Natural killer cell (primary cell): ENCODE measurements around the gene OBP2A. TPM values are rescaled to one million over a fixed set of nuclear protein-coding genes. Genes with fewer than 3 reads are reported as not detected.

ENCODE experiments used
- ATAC-seq, 3 donors: fragments of 150-1000 bp in 2 of 3; fragments of 200-7000 bp in 1 of 3; cut with Tn5 transposase; 1 replicate in 1 of 3; 2 replicates in 2 of 3; pipeline ENCODE4 v1.10.0; 2021; ENCODE audit warnings: mild to moderate bottlenecking in 2 of 3, moderate library complexity in 2 of 3
- DNase-seq, 2 donors: peaks; one replicate each; pipeline versions ENCODE4 v3.0.0 to v3.0.0-alpha.2; 2013 to 2021; ENCODE audit warnings: mixed read lengths in 1 of 2
- H3K27ac ChIP-seq: one replicate; pipeline ENCODE4 v1.5.1; 2013; ENCODE audit warnings: mild to moderate bottlenecking, low read length
- H3K27me3 ChIP-seq: one replicate; pipeline ENCODE4 v1.6.1; 2013; ENCODE audit warnings: low read length; ENCODE audit not compliant: control insufficient read depth, insufficient read depth
- H3K36me3 ChIP-seq: one replicate; pipeline ENCODE4 v1.6.1; 2013; ENCODE audit warnings: low read length; ENCODE audit not compliant: control insufficient read depth, insufficient read depth
- H3K4me1 ChIP-seq: one replicate; pipeline ENCODE4 v1.6.1; 2013; ENCODE audit warnings: low read length; ENCODE audit not compliant: control insufficient read depth, insufficient read depth
- H3K4me3 ChIP-seq: one replicate; pipeline ENCODE4 v1.5.1; 2013; ENCODE audit warnings: low read length
- H3K9me3 ChIP-seq: one replicate; pipeline ENCODE4 v1.6.1; 2013; ENCODE audit warnings: low read length; ENCODE audit not compliant: control insufficient read depth, insufficient read depth
- H3K27ac Mint-ChIP-seq, 2 donors: one replicate each; pipeline ENCODE4 v1.8.0; 2022; ENCODE audit warnings: mild to moderate bottlenecking in 2 of 2, mixed read lengths in 2 of 2, moderate library complexity in 1 of 2
- H3K27me3 Mint-ChIP-seq, 2 donors: one replicate each; pipeline ENCODE4 v1.8.0; 2022; ENCODE audit warnings: low read depth in 2 of 2, mixed read lengths in 2 of 2
- H3K36me3 Mint-ChIP-seq: one replicate; pipeline ENCODE4 v1.8.0; 2022; ENCODE audit warnings: mixed read lengths
- H3K4me1 Mint-ChIP-seq, 2 donors: one replicate each; pipeline ENCODE4 v1.8.0; 2022; ENCODE audit warnings: mixed read lengths in 2 of 2
- H3K4me3 Mint-ChIP-seq: one replicate; pipeline ENCODE4 v1.8.0; 2022; ENCODE audit warnings: mild to moderate bottlenecking, moderate library complexity, mixed read lengths
- H3K9me3 Mint-ChIP-seq, 2 donors: one replicate each; pipeline ENCODE4 v1.8.0; 2022; ENCODE audit warnings: mixed read lengths in 2 of 2
- CTCF ChIP-seq: fragments of 200-600 bp; IDR thresholded peaks from one replicate; pipeline ENCODE4 v1.8.0; 2022; ENCODE audit warnings: antibody characterized with exemption
- WGBS: methylation state at CpG from one replicate; pipeline ENCODE4 v1.1.7; 2013; ENCODE audit warnings: missing lambda C conversion rate; ENCODE audit not compliant: insufficient coverage; 5-methylcytosine and 5-hydroxymethylcytosine counted together
- intact Hi-C: fragments of 100-400 bp; cut with micrococcal nuclease; formaldehyde crosslinking; loops from one replicate; pipeline ENCODE4 v1.14.2; 2022
- total RNA-seq, 4 donors: library from RNA; stranded (reverse); fragments of 120-200 nt in 1 of 4; gene quantifications; one replicate each; pipeline versions ENCODE4 v1.2.3 to v1.2.4, GENCODE V29; 2013 to 2022

The OBP2A gene
- total RNA-seq, 3 donors from 2014 or later (not counting 1 experiment from before 2014, with no cell fraction given), result not detected

- TF ChIP-seq CTCF, result no peak
These were observed 5.5 kb downstream of the OBP2A start for GRCh38 chr9:135551456-135551855.

DNA sequence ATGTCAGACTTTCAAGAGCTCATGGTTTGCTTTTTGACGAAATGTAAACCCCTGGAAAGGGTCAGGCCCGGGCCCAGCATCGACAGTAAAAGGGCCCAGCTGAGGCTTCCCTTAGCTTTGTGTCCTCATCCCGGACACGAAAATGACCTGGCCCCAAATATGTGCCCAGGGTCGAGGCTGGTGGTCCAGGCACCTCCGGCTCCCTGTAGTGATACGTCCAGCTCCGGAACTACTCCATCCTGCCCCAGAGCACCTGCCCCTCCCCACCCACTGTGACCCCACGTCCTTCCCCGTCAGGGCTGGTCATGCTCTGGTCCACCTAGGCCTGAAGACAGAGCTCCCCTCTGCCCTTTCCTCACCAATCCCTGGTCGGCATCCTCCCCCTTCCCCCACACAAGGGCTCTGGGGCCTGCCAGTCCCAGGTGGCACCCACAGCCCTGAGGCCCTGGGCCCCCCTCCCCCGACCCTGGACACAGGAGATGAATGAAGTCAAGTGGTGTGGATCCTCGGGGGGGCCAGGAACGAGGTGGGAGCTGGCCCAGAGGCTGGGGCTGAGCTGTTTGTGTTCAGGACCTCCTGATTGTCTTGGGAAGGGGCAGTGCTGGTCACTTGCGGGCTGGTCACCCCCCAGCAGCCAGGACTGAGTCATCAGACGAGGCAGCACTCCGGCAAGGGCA is 6.2 kb downstream of the OBP2A start:
- TF ChIP-seq CTCF, result no peak

More at GRCh38 chr9:135551456-135551855, 5.5 kb downstream of the OBP2A start:
- no peak overlapping the region for H3K27ac ChIP-seq
- Mint-ChIP-seq H3K9me3 (no peaks in the 10 kb centered on the region), H3K4me1 (no peaks in the 10 kb centered on the region), H3K4me3 (no peak overlapping the region), H3K27me3 (peaks cover 0 to 4% of the 10 kb centered on the region in 2 donors), H3K36me3 (no peaks in the 10 kb centered on the region), H3K27ac (no peak overlapping the region)
- intact Hi-C loops, result no loop called here
- no peaks in the 10 kb centered on the region for H3K36me3 ChIP-seq
- no peak overlapping the region for H3K4me3 ChIP-seq
- ATAC-seq (no peak), DNase-seq (no peak)
- H3K4me1 ChIP-seq, result no peaks in the 10 kb centered on the region
- H3K27me3 ChIP-seq, result no peaks in the 10 kb centered on the region
- no peaks in the 10 kb centered on the region for H3K9me3 ChIP-seq
- 91% methylated on average over 13 of the region's 13 CpGs for WGBS

DNA sequence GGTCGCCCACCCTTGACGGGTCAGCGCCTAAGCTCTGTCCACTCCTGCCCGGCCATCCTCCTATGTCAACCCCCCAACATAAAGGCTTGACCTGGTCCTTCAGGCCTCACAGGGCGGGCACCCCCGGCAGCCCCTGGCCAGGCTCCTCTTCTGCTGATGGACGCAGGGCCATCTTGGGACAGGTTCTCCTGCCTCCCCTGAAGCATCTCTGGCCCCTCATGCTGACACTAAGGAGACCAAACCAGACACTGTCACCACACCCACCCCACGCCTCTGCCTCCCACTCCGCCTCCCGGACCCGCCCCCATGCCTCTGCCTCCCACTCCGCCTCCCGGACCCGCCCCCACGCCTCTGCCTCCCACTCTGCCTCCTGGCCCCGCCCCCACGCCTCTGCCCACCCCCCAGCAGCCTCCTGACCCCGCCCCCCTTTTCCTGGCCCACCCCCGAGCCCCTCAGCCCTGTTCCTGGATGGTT is 6.8 kb downstream of the OBP2A start:
- no peak for TF ChIP-seq CTCF
- WGBS, result 86% methylated on average over 13 of the region's 19 CpGs

More for the DNA sequence above, 6.2 kb downstream of the OBP2A start:
- H3K9me3 Mint-ChIP-seq, result no peaks in the 10 kb centered on the region
- no peak overlapping the region for H3K4me3 ChIP-seq
- DNase-seq (no peak), ATAC-seq (no peak)
- no peak overlapping the region for H3K4me3 Mint-ChIP-seq
- intact Hi-C loops, result no loop called here
- 86% methylated on average over 18 of the region's 18 CpGs for WGBS
- H3K9me3 ChIP-seq, result no peaks in the 10 kb centered on the region
- peaks cover 0 to 4% of the 10 kb centered on the region in 2 donors for H3K27me3 Mint-ChIP-seq
- no peaks in the 10 kb centered on the region for H3K4me1 ChIP-seq
- no peak overlapping the region for H3K27ac Mint-ChIP-seq
- H3K27me3 ChIP-seq, result no peaks in the 10 kb centered on the region
- H3K36me3 Mint-ChIP-seq, result no peaks in the 10 kb centered on the region
- no peak overlapping the region for H3K27ac ChIP-seq
- H3K4me1 Mint-ChIP-seq, result no peaks in the 10 kb centered on the region
- H3K36me3 ChIP-seq, result no peaks in the 10 kb centered on the region

DNA sequence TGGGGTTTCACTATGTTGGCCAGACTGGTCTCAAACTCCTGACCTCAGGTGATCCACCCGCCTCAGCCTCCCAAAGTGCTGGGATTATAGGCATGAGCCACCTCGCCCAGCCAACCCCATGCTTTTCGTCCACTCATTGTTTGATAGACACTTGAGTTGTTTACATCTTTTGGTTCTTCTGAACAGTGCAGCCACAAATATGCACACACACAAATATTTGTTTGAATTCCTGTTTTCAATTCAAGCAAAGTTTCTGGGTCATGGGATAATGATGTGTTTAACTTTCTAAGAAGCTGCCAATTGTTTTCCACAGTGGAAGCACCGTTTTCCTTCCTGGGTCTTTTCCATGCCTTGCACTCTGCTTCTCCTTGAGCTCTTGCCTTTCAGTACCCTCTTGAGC is 8.8 kb downstream of the OBP2A start:
- H3K9me3 Mint-ChIP-seq, result no peaks in the 10 kb centered on the region
- no peak for TF ChIP-seq CTCF

More for the DNA sequence above, 6.8 kb downstream of the OBP2A start:
- Histone ChIP-seq H3K9me3 (no peaks in the 10 kb centered on the region), H3K36me3 (no peaks in the 10 kb centered on the region), H3K27ac (no peak overlapping the region), H3K4me3 (no peak overlapping the region), H3K27me3 (no peaks in the 10 kb centered on the region), H3K4me1 (no peaks in the 10 kb centered on the region)
- ATAC-seq (no peak), DNase-seq (no peak)
- H3K27me3 Mint-ChIP-seq, result peaks cover 0 to 4% of the 10 kb centered on the region in 2 donors
- H3K9me3 Mint-ChIP-seq, result no peaks in the 10 kb centered on the region
- no peaks in the 10 kb centered on the region for H3K4me1 Mint-ChIP-seq
- H3K4me3 Mint-ChIP-seq, result no peak overlapping the region
- no peak overlapping the region for H3K27ac Mint-ChIP-seq
- no peaks in the 10 kb centered on the region for H3K36me3 Mint-ChIP-seq
- intact Hi-C loops, result no loop called here

More for the DNA sequence above, 8.8 kb downstream of the OBP2A start:
- 89% methylated on average over 4 of the region's 4 CpGs for WGBS
- no peaks in the 10 kb centered on the region for H3K36me3 ChIP-seq
- H3K4me1 ChIP-seq, result no peaks in the 10 kb centered on the region
- Mint-ChIP-seq H3K4me3 (no peak overlapping the region), H3K27ac (no peak overlapping the region), H3K27me3 (peaks cover 6 to 7% of the 10 kb centered on the region in 2 donors), H3K36me3 (no peaks in the 10 kb centered on the region), H3K4me1 (no peaks in the 10 kb centered on the region)
- H3K27me3 ChIP-seq, result no peaks in the 10 kb centered on the region
- intact Hi-C loops, result no loop called here
- ATAC-seq (no peak), DNase-seq (no peak)
- no peaks in the 10 kb centered on the region for H3K9me3 ChIP-seq
- no peak overlapping the region for H3K4me3 ChIP-seq
- no peak overlapping the region for H3K27ac ChIP-seq
